Hematopoietic multipotent progenitor cell (in vitro differentiated cells): Measurements from ENCODE around the gene PLCXD1. TPM values are rescaled to one million over a fixed set of nuclear protein-coding genes. Genes with fewer than 3 reads are reported as not detected.

Experiments used
- DNase-seq, 3 donors: peaks; one replicate each; pipeline ENCODE4 v3.0.0-alpha.2; 2011 to 2015; ENCODE audit warnings: low read depth in 2 of 3, low spot score in 2 of 3
- total RNA-seq: library from RNA; depleted of rRNA; stranded (reverse); fragments of >200 nt; gene quantifications from one replicate; pipeline ENCODE4 v1.2.3, GENCODE V29; 2012

The PLCXD1 gene
- total RNA-seq, 1 donor = 111 TPM

DNA sequence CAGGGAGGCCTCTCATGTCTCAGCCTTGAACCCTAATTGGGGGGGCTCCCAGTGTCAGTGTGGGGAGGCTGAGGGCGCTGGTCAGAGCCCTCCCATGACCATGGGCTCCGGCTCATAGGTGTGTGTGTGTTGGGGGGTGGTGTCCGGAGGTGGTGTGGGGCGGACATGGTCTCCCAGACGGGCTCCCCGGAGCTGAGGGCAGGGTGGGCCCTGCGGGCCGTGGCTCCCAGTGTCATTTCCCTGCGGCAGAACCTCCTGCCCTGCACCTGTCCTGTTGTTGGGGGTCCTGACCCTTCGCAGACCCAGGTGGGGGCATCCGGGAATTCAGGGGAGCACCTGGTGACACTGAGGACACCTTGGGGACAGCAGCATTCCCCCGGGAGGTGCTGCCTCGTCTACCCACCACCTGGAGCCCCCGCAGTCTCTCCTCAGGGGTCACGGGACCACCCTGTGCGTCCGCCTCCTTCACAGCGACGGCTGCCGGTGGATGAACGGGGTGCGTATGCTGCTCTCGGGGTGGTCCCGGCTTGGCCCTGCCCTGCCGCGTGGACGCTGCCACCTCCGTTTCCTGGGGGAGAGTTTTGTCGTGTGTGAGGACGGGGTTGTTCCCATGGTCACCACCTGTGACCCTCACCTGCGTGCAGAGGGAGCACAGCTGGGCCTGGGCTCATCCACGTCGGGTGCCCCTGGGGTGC, 51.9 kb downstream of the PLCXD1 start:
- no peak for DNase-seq

DNA sequence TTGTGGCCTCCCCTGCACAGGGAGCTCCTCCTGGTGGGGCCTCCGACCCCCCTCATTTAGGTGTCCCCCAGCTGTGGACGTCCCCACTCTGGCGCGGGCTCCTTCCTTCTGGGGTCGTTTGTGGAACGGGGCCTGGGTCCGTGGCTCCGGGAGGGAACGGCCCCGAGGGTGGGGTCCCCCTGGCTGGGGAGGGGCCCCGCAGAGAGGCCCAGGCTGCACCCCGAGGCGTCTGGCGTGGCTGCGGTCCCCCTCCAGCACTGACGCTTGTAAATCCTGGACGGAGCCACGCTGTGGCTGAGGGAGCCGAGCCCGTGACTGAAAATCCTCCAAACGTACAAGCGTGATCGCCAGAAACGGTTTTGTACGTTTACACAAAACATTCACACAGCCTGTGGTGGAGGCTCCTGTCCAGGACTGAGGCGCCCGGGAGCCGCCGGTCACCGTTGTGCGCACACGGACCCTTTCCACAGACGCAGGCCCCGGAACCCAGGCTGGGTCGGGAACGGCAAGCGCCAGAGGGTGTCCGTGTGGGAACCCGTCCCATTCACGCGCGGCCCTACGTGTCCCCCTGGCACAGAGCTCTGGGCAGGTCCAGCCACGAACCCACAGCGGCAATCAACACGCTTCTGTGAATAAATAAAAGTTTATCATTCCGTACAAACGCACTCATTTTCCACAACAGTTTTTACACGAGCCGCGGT, 52.6 kb downstream of the PLCXD1 start:
- no peak for DNase-seq

DNA sequence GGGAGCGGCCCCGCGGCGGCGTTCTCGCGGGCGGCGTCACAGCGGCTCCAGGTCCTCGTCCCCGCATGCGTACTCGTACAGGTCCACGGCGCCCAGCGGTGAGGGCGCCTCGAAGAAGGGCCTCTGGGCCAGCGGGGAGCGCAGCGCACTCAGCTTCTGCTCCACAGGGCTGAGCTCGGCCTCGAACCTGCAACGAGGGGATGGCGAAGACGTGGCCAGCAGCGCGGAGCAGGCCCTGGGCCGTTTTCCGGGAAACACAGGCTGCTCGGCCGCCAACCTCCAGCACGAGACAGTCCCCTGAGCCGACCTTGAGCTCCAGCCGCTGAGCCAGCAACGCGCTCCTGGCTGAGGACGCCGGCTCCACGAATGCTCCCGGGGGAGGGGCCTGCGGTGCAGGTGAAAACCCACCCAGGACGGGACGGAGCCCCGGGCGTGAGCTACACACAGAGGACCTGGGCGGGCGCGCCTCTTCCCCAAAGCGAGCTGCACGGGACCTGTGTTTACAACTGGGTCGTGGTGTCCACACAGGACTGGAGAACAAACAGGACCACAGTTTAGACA, 53.2 kb downstream of the PLCXD1 start:
- DNase-seq = no peak

DNA sequence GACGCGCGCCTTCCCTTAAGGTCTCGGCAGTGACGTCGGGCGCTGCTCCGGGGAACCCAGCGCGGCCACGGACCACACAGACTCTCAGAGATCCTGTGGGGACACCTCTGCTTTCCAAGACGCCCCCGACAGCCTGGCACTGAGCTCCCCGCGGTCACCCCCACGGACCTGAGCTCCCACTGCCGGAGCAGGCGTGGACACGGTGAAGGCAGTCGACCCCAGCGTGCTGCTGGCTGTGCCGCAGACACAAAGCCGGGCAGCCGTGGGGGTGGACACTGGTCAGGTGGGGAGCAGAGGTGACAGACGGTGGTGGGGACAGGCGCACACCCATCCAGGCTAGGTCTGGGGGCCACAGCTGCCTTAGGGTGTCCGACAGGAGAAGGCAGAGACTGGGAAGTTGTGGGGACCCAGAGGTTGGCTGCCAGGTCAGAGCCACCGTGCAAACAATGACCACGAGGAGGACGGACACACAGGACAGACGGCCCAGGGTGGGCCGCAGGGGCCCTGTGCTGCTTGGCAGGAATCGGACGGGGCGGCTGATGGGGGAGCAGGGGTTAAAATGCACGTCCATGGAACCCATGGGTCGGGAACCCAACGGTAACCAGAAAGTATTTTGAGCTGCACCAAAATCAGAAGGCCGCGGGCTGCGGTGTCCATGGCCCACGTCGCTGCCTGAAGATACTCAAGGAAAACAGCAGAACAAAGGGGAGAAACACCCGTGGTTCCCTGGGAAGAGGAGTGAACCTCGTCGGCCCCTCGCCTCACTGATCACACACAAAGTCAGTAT, 54.0 kb downstream of the PLCXD1 start:
- no peak for DNase-seq

DNA sequence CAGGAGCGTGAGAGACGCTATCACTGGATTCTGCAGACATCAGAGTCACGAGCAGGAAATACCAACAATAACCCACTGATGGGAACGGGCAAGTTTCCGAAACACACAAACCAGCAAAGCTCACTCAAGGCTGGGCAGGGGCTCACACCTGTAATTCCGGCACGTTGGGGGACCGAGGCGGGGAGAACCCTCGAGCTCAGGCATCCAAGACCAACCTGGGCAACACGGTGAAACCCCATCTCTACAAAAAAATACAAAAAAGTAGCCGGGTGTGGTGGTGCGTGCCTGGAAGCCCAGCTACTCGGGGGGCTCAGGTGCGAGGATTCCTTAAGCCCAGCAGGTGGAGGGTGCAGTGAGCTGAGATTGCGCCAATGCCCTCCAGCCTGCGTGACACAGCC, 54.6 kb downstream of the PLCXD1 start:
- no peak for DNase-seq

DNA sequence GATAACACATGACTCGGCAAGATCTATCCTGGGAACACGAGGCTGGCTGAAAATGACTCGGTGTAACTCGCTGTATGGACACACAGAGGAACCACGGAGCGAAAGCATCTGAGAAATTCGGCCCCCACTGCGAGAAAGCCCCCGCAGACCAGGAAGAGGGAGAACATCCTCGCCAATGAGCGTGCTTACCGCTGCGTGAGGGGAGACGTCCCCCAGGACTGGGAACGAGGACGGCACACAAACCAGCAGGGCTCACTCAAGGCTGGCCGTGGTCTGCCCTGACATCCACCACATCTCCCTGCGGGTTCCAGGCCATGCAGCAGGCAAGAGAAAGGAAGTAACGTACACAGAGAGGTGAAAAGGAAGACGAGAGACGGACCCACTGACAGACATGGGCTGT, 55.0 kb downstream of the PLCXD1 start:
- no peak for DNase-seq

DNA sequence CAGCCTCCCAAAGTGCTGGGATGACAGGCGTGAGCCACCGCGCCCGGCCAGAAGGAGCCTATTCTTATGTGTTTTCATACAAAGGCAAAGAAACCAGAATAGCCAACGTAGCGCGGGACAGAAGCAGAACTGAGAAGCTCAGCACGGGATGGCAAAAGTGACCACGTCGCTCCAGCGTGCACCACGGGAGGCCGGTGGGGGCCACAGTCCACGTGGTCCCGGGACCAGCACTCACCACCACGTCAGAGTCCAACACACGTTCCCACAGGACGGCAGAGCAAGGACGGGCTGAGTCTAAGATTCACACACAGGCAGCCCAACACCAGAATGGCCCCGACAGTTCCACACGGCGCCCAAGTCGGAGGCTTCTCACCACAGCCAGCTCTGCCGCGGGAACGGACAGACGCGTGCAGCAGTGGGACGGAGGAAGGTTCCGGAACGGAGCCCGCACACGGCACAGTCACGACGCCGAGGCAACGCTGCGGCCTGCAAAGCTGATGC, 56.2 kb downstream of the PLCXD1 start:
- DNase-seq = no peak

DNA sequence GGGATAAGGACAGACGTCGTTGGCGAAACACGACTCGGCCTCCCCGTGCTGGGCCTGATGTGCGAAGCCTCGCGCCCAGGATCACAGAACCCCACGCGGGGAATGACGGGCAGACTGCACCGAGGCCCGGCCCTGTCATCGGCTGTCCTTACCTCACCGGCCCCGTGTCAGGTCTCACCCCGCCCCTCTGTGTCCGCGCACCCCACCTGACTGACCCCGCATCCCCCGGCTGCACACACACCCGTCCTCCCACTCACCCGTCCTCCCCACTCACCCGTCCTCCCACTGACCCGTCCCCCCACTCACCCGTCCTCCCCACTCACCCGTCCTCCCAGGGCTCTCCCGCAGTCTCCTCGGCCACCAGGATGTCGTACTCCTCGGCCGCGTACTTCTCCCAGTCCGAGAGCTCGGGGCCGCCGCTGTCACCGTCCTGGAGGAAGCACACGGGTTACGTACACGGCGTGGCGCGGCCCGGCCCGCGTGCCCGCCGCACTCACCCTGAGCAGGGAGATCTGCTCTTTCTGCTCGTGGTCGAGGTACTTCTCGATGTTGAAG, 57.2 kb downstream of the PLCXD1 start:
- DNase-seq = no peak

DNA sequence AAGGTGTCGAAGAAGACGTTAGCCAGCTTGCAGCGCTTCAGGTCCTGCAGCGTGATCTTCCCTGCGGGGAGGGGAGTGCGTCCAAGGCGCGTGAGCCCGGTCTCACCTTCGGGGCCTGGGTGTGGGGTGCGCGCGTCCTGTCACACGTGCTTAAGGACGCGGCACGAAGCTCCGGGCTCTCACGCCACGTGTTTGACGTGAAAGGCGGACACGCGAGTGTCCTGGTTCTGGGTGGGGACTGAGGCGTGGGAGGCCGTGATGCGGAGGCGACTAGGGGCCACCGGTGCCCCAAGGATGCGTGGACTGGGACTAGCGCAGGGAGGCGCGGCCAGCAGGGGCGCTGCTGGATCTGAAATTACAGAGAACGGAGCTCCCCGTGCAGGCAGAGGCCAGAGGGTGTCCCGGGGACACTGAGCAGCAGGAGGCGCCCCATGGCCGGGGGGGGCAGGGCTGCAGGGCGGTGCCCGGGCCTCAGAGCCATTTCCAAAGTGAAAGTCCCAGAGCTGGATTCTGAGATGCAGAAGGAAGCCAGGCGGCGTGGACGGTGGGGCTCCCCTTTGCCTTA, 57.7 kb downstream of the PLCXD1 start:
- no peak for DNase-seq

DNA sequence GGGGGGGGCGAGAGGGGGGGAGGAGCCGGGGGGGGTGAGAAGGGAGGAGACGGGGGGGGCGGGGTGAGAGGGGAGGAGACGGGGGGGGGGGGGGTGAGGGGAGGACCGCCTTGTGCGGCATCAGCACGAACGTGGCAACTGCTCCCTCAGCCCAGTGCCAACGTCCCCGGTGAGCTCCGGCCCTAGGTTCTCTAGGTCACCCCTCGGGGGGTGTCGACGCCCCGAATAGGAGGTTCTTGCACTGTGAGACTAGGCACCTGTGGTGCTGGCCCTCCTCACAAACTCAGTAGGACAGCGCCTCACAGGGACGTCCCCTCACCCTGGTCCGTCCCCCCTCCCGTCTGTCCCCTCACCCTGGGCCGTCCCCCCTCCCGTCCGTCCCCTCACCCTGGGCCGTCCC, 58.9 kb downstream of the PLCXD1 start:
- DNase-seq = no peak

DNA sequence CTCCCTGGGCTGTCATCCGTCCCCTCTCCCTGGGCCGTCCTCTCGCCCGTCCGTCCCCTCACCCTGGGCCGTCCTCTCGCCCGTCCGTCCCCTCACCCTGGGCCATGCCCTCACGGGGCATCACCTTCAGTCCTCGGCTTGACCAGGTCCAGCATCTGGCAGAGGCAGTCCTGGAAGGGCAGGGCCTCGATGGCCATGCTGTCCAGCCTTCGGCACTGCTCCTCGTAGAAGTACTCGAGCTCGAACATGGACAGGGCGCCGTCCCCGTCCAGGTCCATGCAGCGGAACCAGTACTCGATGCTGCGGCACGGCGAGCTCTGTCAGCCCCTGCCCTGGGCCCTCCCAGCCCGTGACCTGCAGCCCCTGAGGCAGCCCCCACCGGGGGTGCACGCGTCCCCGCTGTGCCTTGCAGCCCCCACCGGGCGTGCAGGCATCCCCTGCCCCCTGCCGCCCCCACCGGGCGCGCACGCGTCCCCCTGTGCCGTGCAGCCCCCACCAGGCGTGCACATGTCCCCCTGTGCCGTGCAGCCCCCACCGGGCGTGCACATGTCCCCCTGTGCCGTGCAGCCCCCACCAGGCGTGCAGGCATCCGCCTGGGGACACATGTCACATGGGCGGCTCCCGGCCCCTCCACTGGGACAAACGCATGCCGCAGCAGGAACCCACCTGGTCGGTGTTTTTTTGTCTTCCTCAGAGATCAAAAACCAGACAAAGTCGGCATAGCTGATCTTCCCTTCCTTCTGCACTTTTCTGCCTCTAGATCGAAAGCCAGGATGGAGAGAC, 59.7 kb downstream of the PLCXD1 start:
- DNase-seq = no peak

DNA sequence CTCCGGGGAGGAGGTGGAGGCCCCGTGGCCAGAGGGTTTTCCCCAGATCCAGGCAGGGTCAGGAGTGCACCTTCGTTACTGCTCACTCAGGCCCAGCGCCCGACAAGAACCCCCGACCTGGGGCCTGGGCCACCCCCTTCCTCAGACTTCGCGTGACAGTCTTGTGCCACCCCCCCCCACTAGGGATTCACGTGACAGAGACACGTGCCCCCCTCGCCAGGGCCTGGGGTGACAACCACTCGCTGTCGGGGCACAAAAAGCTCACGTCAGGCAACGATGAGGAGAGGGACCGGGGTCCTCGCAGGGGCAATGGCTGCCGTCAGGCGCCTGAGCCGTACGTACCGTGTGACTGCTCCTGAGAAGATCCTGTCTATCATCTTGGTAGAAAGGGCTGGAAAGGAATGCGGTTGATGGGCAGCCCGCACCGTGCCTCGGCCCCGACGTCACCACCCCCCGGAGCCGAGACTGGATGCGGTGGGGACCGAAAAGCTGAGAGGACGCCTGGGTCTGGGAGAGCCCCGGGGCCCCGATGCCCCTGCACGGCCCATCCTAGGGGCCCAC, 60.4 kb downstream of the PLCXD1 start:
- no peak for DNase-seq

DNA sequence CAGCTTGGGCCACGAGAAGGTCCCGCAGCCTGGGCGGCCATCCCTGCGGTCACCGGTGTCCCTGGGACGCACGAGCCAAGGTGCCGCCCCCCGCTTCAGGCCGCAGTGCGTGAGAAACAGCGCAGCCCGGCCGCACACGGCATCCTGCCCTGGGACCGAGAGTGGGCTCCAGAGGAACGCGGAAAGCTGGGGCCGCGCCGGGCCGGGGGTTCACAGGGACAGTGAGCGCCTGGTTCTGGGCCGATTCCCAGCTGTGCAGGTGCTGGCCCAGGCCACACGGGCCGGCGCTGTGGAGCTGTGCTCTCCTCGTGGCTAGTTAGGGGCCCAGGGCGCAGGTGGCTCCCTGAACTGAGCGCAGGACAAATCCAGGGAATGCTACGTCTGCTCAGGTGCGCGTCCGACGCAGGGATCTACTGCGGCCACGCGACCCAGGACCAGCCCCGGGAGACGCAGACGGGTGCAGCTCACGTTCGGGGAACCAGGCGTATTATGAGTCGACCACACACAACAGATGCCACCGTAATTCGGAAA, 63.3 kb downstream of the PLCXD1 start:
- no peak for DNase-seq

DNA sequence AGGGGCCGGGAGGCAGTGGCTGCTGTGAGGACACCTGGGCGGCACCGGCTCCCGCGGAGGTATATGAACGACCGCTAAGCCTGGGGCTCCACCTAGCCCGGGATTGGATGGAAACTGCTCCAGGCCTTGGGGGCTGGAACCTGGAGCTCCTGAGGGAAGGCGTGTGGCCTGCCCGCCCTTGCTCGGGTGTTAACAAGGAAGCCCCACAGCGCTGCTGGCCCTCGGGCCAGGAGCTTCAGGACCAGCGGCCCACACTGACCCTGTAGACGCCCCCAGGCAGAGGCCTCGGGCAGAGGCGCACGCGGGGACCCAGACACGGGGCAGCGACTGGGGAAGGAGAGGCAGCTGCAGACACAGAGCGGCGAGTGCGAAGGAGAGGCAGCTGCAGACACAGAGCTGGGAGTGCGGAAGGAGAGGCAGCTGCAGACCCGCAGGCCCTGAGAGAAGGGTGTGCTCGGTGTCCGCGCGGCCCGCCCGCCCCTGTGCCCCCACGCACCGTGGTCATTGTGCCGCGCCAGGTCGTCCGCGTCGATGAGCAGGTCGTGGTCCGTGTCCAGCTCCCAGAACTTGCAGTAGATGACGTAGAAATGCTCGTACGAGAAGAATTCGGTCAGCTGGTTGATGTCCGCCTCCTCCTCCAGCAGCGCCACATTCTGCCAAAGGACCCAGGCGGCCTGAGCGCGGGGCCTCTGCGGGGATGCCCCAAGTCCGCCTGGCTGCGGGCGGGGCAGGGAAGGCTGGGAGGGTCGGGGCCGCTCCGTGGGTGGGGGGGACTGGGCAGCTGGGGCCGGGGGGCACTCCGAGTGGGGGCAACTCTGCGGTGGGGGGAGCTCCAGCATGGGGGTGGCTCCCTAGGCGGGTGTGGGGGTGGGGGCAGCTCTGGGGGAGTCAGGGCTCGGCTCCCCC, 64.1 kb downstream of the PLCXD1 start:
- DNase-seq = no peak

DNA sequence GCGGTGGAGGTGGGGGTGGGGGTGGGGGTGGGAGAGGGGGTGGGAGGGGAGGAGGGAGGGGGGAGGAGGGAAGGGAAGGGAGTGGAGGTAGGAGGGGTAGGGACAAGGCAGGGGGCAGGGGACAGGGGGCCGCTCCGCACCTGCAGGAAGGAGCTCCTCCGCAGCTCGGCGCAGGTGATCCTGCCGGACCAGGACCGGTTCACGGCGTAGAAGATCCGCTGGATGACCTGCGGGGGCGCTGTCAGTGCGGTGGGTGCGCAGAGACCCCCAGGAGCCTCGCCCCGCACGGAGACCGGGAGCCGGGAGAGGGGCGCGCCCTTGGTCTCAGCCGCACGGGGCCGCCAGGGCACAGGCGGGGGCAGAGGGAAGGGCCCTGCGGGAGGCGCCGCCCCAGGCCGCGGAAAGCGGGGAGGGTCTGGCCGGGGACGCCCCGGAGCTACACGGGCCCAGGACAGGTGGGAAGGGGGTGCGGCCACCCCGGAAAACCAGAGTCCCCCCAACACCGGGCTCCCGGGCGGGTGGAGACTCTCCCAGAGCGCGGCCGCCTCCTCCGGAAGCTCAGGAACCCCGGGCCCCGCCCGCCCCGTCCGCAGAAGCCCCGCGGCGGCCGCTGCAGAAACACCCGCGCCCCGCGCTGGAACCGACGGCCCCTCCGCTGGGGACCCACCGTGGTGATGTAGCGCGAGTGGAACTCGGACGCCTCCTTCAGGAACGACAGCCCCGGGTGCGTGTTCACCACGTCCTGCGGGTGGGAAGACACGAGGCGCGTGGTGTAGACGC, 65.0 kb downstream of the PLCXD1 start:
- no peak for DNase-seq

DNA sequence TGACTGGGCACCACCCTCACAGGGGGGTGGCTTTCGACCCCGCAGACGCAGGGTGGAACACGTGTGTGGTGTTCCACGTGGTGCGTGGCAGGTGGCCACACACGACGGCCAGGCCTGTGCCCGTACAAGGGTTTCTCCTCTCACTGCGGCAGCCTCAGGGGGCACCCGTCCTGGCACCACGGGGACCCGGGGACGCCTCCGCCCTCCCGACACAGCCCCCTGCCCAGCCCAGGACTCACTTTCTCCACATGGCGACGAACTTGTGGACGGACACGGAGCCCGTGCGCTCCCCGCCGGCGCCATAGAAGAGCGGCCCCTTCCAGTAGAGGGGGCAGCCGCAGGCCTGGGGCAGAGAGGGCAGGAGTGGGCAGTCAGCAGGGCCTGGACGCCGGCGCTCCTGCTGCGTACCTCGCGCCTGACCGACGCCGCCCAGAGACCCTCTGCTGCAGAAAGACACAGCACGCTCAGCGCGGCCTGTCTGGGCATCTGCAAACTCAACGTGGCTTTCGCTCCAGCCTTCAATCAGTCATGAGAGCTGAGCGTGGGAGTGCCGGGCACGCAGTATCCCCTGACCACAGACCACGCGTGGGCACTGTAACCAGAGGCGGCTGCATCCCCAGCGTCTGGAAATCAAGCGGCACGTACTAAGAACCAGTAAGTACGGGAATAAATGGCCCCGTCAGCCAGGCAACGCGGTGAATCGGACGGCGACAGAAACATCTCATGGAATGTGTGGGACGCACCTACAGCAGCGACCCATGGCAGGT, 66.4 kb downstream of the PLCXD1 start:
- DNase-seq = no peak
